OCI-LY3 (cell line): ENCODE results near the gene PALD1.

ENCODE experiments used
- H2AFZ ChIP-seq: fragments of 200-600, 300-600 bp; shearing (Covaris generic); 2 replicates; pipeline ENCODE4 v1.6.0; 2014; ENCODE audit warnings: antibody characterized with exemption, low read depth, low read length
- H3K27ac ChIP-seq: fragments of 200-600, 300-600 bp; sonication (generic); 2 replicates; pipeline ENCODE4 v1.5.1; 2014; ENCODE audit warnings: mild to moderate bottlenecking, low read length, moderate library complexity, mixed read lengths
- H3K27me3 ChIP-seq: fragments of 200-600, 300-600 bp; sonication (generic); 2 replicates; pipeline ENCODE4 v1.6.1; 2014; ENCODE audit warnings: low read depth, low read length, mixed read lengths
- H3K36me3 ChIP-seq: fragments of 200-600, 300-600 bp; sonication (generic); replicated peaks from 2 replicates; pipeline ENCODE3; 2014; ENCODE audit warnings: low read depth, low read length, mixed read lengths
- H3K4me1 ChIP-seq: fragments of 300-600, 200-600 bp; sonication (generic); 2 replicates; pipeline ENCODE4 v1.6.1; 2014; ENCODE audit warnings: low read length, mixed read lengths
- H3K4me2 ChIP-seq: fragments of 200-600, 300-600 bp; sonication (generic); 2 replicates; pipeline ENCODE4 v1.6.1; 2014; ENCODE audit warnings: low read length, mixed read lengths
- H3K4me3 ChIP-seq: fragments of 300-600, 200-600 bp; sonication (generic); 2 replicates; pipeline ENCODE4 v1.5.1; 2014; ENCODE audit warnings: antibody characterized with exemption, mild to moderate bottlenecking, low read length, moderate library complexity
- H3K79me2 ChIP-seq: fragments of 300-600, 200-600 bp; shearing (Covaris generic); 2 replicates; pipeline ENCODE4 v1.6.1; 2014; ENCODE audit warnings: mild to moderate bottlenecking, low read length, mixed read lengths
- H3K9ac ChIP-seq: fragments of 300-600, 200-600 bp; shearing (Covaris generic); 2 replicates; pipeline ENCODE4 v1.6.0; 2014; ENCODE audit warnings: mild to moderate bottlenecking, low read length, moderate library complexity
- H3K9me3 ChIP-seq: fragments of 200-600, 300-600 bp; shearing (Covaris generic); 2 replicates; pipeline ENCODE4 v1.6.1; 2014; ENCODE audit warnings: low read length, mixed read lengths; ENCODE audit not compliant: insufficient read depth
- H4K20me1 ChIP-seq: fragments of 200-600, 300-600 bp; sonication (generic); 2 replicates; pipeline ENCODE4 v1.6.1; 2016; ENCODE audit warnings: low read length, mixed read lengths; ENCODE audit not compliant: insufficient read depth
- EZH2phosphoT487 ChIP-seq: fragments of 200-600 bp; shearing (Covaris generic); IDR thresholded peaks from 2 replicates; pipeline ENCODE4 v1.6.1; 2018; ENCODE audit warnings: antibody characterized with exemption, mixed run types, low read depth
- TF ChIP-seq, protein P1 (sequence below): fragments of 200-600, 300-600 bp; sonication (generic); IDR thresholded peaks from 2 replicates; pipeline ENCODE4 v1.5.1; 2014; ENCODE audit warnings: antibody characterized with exemption, low read length, low read depth

Gene PALD1

GRCh38 chr10:70502406-70502805 is 23.8 kb downstream of the PALD1 start:
- Histone ChIP-seq H4K20me1 (no peaks in the 10 kb centered on the region), H3K27ac (no peak overlapping the region), H3K4me1 (peaks cover 14% of the 10 kb centered on the region), H3K79me2 (peaks cover 14% of the 10 kb centered on the region), H3K27me3 (no peaks in the 10 kb centered on the region), H3K9me3 (no peaks in the 10 kb centered on the region), H2AFZ (no peak overlapping the region), H3K4me3 (no peak overlapping the region), H3K4me2 (no peak overlapping the region), H3K9ac (no peak overlapping the region), H3K36me3 (no peaks in the 10 kb centered on the region)
- no peak for TF ChIP-seq EZH2phosphoT487
- TF ChIP-seq, protein P1, sequence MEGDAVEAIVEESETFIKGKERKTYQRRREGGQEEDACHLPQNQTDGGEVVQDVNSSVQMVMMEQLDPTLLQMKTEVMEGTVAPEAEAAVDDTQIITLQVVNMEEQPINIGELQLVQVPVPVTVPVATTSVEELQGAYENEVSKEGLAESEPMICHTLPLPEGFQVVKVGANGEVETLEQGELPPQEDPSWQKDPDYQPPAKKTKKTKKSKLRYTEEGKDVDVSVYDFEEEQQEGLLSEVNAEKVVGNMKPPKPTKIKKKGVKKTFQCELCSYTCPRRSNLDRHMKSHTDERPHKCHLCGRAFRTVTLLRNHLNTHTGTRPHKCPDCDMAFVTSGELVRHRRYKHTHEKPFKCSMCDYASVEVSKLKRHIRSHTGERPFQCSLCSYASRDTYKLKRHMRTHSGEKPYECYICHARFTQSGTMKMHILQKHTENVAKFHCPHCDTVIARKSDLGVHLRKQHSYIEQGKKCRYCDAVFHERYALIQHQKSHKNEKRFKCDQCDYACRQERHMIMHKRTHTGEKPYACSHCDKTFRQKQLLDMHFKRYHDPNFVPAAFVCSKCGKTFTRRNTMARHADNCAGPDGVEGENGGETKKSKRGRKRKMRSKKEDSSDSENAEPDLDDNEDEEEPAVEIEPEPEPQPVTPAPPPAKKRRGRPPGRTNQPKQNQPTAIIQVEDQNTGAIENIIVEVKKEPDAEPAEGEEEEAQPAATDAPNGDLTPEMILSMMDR = no peak

DNA sequence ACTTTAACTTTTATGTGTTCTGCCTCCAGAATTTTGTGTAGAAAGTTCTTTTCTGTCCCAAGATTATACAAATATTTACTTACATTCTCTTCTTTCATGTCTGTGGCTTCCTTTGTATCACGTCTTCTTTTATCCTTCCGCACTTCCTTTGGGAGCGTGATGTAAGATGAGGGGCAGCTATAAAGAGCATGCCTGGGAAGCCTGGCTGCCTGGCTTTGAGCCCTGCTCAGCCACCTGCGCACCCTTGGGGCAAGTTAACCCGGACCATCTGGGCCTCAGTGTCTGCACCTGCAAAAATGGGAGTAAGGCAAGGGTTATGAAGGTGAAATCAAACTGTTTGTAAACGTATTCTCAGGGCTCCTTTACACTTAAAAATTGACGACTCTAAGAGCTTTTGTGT is 25.2 kb downstream of the PALD1 start:
- Histone ChIP-seq H3K27ac (no peak overlapping the region), H3K79me2 (peaks cover 14% of the 10 kb centered on the region)
- TF ChIP-seq EZH2phosphoT487 = no peak
- TF ChIP-seq, protein P1 = no peak

GRCh38 chr10:70504521-70505358 is 26.2 kb downstream of the PALD1 start:
- no peak overlapping the region for H3K27ac ChIP-seq
- no peak overlapping the region for H3K4me3 ChIP-seq
- H3K36me3 ChIP-seq = no peaks in the 10 kb centered on the region
- H3K27me3 ChIP-seq = no peaks in the 10 kb centered on the region
- no peak overlapping the region for H3K4me2 ChIP-seq
- no peak overlapping the region for H3K9ac ChIP-seq
- H3K4me1 ChIP-seq = peaks cover 11% of the 10 kb centered on the region
- TF ChIP-seq EZH2phosphoT487 = no peak
- TF ChIP-seq, protein P1 = no peak
- peaks cover 14% of the 10 kb centered on the region for H3K79me2 ChIP-seq
- H2AFZ ChIP-seq = no peak overlapping the region
- no peaks in the 10 kb centered on the region for H4K20me1 ChIP-seq
- H3K9me3 ChIP-seq = no peaks in the 10 kb centered on the region

More for the DNA sequence above, 25.2 kb downstream of the PALD1 start:
- peaks cover 17% of the 10 kb centered on the region for H3K4me1 ChIP-seq
- no peaks in the 10 kb centered on the region for H3K36me3 ChIP-seq
- H3K27me3 ChIP-seq = no peaks in the 10 kb centered on the region
- no peaks in the 10 kb centered on the region for H3K9me3 ChIP-seq
- no peak overlapping the region for H3K4me3 ChIP-seq
- no peak overlapping the region for H3K9ac ChIP-seq
- no peak overlapping the region for H3K4me2 ChIP-seq
- H4K20me1 ChIP-seq = no peaks in the 10 kb centered on the region
- H2AFZ ChIP-seq = no peak overlapping the region

DNA sequence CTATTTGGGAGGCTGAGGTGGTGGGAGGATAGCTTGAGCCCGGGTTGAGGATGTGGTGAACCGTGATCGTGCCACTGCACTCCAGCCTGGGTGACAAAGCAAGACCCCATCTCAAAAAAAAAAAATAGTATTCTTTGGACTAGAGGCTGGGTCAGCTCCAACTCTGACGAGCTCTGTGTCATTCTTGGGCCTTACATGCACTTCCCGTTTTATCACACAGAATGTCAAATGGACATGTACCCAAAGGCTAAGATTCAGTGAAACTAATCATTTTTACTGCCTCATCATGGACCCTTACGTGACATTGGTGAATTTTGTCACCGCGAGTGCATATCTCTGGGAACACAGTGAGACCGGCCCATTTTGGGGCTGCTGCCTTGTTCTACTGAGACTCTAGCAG is 27.3 kb downstream of the PALD1 start:
- Histone ChIP-seq H3K4me1 (peaks cover 8% of the 10 kb centered on the region; the same call in 1 of the 2 replicates), H4K20me1 (no peaks in the 10 kb centered on the region), H3K79me2 (peaks cover 3% of the 10 kb centered on the region; the same call in 1 of the 2 replicates), H3K4me2 (no peak overlapping the region), H3K9me3 (no peaks in the 10 kb centered on the region), H2AFZ (no peak overlapping the region), H3K4me3 (no peak overlapping the region), H3K27me3 (no peaks in the 10 kb centered on the region), H3K36me3 (no peaks in the 10 kb centered on the region), H3K27ac (no peak overlapping the region), H3K9ac (no peak overlapping the region)
- TF ChIP-seq EZH2phosphoT487 = no peak
- TF ChIP-seq, protein P1 = no peak
